NCI-H1105 (cell line): Measurements from ENCODE around the gene SETDB1.

Experiments used
- DNase-seq: peaks from one replicate; lab custom pipeline; 2025; lab: John Stamatoyannopoulos, UW

The SETDB1 gene

GRCh38 chr1:150931773-150932172, 5.6 kb downstream of the SETDB1 start:
- DNase-seq = no peak

GRCh38 chr1:150944856-150945255, 18.7 kb downstream of the SETDB1 start:
- DNase-seq = no peak

DNA sequence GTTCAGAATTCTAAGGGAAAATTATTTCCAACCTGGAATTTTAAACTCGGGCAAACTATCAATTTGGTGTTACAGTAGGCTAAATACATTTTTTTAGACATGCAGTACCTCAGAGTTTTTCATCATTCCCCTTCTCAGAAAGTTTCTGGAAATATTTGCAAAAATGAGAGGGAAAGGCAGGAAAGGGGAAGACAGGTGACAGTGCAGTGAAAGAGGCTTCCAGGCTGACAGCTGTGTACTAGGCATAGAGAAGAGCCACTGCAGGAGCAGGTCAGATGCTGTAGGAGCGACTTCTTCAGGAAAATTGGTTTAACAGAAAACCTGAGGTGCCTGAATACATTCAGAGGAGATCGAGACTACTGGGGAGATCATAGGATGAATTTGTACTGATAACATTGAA, 28.5 kb downstream of the SETDB1 start:
- no peak for DNase-seq

DNA sequence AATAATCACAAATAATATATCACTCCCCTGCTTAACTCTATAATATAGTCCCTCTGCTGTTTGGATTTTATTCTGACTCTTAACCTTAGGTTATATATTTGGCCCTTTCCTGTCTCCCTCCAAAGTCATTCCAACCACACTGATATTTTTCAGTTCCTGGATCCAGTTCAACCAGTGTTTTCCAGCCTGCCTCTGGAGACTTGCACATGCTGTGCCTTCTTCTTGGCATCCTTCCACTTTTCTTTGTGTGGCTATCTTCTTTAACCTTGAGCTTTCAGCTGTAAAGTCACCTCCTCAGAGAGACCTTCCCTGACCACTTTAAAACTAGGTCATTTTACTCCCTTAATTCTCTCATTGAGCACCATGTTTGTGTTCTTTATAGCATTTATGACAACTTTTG, 29.1 kb downstream of the SETDB1 start:
- no peak for DNase-seq

DNA sequence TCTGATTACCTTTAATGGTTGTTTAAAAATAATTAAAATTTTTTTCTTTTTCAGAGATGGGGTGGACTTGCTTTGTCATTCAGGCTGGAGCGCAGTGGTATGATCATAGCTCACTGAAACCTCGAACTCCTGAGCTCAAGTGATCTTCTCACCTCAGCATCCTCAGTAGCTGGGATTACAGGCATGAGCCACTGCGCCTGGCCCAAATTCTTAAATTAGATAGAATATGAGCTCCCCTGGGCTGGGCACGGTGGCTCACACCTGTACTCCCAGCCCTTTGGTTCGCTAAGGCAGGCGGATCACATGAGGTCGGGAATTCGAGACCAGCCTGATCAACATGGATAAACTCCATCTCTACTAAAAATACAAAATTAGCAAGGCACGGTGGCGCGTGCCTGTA, 31.5 kb downstream of the SETDB1 start:
- no peak for DNase-seq

DNA sequence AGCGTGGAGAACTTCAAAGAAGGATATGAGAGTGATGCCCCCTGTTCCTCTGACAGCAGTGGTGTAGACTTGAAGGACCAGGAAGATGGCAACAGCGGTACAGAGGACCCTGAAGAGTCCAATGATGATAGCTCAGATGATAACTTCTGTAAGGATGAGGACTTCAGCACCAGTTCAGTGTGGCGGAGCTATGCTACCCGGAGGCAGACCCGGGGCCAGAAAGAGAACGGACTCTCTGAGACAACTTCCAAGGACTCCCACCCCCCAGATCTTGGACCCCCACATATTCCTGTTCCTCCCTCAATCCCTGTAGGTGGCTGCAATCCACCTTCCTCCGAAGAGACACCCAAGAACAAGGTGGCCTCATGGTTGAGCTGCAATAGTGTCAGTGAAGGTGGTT, 34.5 kb downstream of the SETDB1 start:
- no peak for DNase-seq

- DNase-seq = no peak
These were observed 35.6 kb downstream of the SETDB1 start for GRCh38 chr1:150961756-150962155.

DNA sequence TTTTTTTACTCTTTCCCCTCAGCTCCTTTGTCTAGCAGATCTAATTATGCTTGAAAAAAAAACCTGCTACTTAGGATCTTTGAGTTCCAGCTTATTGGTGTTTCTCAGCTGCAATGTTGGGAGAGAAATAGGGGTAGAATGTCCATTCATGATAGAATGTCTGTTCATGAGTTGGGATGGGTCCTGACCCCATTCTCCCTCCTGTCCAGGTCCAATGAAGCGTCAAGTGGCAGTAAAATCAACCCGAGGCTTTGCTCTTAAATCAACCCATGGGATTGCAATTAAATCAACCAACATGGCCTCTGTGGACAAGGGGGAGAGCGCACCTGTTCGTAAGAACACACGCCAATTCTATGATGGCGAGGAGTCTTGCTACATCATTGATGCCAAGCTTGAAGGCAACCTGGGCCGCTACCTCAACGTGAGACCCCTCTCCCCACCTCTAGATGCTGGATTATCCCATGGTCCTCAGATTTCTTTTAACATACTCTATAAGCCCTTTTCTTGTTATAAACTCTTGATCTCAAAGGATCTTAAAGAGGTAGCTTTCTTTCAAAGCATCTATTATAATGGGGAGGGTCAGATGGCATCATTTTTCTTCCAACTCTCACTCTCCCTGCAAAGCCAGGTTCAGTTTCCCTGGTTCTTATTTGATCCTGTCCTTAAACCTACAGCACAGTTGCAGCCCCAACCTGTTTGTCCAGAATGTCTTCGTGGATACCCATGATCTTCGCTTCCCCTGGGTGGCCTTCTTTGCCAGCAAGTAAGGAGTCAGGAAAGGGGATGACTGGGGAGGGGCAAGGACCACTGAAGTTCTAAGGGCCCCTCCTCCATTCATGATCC, 37.4 kb downstream of the SETDB1 start:
- DNase-seq = no peak

- no peak for DNase-seq
These were observed 38.0 kb downstream of the SETDB1 start for GRCh38 chr1:150964164-150964489.

GRCh38 chr1:150965605-150966004, 39.4 kb downstream of the SETDB1 start:
- no peak for DNase-seq

DNA sequence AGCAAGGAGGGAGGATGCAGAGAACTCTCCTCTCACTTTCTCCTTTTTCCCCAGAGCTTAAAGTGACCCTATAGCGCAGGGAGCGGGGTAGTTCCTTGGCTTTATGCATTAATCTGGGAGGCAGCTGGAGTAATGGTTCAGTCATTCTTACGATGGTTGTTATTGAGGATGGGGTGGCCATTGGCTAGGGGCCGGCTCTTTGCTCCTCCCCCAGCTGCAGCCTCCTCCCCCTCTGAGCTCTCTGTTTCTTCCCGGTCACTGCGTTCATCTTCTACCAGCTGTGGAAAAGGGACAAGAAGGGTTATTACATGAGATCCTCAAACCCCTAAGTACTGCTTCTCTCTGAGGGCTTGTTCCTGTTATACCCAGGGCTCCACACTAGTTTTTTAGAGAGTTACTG, 39.8 kb downstream of the SETDB1 start:
- DNase-seq = no peak

DNA sequence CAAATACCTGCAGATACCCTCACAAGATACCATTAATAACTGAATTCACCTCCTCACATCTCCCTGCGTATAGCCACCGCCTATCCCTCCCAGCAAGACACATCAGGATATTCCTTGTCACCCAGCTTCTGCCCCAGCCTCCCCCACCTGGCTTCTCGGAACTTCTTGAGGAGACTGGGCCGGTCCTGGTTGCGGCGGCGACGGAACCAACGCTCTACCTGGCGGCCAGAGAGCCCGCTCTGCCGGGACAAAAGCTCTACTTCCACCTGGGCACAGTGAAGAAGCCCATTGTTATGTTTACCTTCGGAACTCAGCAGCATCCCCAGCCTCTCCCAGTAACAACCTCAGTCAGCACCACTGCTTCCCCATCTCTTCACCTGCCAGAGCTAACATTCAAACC, 41.8 kb downstream of the SETDB1 start:
- DNase-seq = no peak

DNA sequence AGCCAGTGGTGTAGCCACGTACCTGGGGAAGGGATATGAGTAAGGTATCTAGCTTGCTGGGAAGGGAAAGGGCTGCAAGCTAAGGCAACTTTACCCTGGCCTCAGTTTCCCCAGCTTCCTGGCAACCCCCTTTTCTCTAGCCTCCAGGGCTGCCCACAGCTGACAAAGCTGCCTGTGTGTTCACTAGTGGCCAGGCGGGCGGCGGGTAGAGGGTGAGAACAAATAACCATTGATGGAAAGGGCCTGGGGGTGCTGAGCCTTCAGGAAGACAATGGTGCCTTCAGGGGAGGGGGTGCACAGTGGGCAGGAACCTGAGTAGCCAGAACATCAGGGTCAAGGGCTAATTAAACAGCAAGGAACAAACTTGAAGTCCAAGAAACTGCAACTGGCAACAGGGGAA, 42.3 kb downstream of the SETDB1 start:
- DNase-seq = no peak

DNA sequence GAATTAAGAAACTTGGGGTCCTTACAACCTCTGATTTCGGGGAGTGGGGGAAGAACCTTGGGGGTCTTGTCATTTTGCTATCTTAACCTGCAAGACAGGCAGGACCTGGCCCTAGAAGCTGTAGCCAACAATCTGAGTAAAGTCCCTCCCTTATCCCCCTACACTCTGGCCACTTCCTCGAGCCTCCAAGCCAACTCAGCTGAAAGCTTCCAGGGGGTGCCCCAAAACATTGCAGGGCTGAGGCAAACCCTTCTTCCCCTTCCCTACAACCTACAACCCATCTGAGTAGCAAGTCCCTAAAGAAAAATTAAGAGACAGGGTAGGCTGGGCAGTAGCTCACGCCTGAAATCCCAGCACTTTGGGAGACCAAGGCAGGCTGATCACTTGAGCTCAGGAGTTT, 43.5 kb downstream of the SETDB1 start:
- no peak for DNase-seq

- no peak for DNase-seq
These were observed 44.8 kb downstream of the SETDB1 start for GRCh38 chr1:150970808-150971582.

DNA sequence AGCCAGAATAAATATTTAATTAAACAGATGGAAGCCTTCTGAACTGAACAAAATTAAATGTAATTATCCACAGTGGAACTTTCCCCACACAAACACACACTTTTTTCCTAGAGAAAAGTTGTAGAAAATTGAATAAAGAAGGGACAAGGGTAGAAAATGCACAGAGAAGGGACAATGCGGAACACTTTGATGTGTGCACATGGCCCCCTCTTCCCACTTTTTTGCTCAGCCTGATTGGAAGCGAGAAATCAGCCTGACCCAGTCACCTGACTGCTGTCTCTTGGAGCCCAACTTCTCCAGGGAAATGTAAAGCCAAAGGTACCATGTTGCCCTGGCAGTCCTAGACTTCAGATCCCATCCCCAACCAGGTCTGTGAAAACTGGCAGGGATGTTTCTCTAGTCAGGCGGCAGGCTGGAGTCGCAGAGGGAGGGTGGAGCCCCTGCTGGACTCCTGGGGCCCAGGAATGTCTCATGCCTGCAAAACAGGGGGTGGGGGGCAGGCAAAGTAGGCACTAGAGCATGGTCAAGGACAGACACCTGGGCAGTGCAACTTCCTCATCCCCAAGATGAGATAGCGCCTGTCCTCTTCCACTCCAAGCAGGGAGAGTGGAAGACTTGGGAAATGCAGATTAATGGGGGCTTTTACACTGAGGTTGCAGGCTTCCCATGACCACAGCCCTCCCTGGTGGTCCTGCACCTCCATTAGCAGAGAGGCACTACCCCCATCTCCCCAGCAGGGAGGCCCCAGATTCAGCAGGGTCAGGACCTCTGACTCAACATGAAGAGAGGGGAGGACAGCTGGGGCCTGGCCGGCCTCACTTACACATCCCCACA, 45.6 kb downstream of the SETDB1 start:
- no peak for DNase-seq

GRCh38 chr1:150972417-150972940, 46.3 kb downstream of the SETDB1 start:
- no peak for DNase-seq

- DNase-seq = no peak
These were observed 47.2 kb downstream of the SETDB1 start for GRCh38 chr1:150973258-150973835.

GRCh38 chr1:150973836-150974579, 47.8 kb downstream of the SETDB1 start:
- DNase-seq = peak; percentile 22

DNA sequence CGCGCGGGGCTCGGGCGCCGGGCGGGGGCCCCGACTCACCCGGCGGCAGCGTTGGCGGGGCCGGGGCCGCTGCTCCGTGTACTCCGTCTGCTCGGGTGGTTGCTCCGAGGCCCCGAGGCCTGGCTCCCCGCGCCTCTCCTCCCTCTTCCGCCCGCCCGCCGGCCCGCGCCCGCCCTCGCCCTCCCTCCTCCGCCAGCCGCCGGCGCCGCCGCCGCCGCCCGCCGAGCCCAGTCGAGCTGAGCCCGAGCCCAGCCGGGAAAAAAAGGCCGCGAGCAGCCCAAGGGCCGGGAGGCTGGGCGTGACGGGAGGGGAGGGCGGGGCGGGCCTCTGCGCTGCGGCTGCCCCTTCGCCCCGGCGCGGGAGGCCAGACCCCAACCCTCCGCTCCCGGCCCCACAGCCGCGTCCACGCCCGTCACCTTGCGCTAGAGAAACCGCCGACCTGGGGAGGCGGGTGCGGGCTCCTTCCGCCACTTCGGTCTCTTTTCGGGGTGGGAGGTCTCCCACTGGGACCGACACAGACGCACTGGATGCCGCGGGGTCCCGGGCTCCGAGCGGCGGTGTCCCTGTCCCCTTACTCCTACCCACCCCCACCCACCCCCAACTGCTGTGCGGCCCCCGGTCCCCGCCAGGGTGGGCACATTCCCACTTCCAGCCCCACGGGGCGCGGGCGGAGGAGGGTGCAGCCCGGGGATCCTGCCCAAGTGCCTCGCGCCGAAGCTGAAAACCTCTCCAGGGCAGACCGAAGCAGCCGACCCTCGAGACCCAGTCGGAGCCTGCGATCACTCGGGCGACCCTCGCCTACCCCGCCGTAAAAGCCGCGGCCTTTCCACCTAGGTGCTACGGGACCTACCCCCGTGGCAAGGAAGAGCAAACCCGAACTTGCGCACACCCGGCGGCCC, 48.7 kb downstream of the SETDB1 start, which contains the start of gene CERS2:
Gene CERS2, minus strand, starts transcription at position 256 of the 899 bp plus-strand sequence. CDS start 5,745 bp downstream, outside the sequence.
- DNase-seq = peak; percentile 69
